Ishikawa (cell line): ENCODE data around the gene GDI1.

Experiments
- CREB1 ChIP-seq: IDR thresholded peaks from 2 replicates; pipeline ENCODE4 v1.6.1; 2012; ENCODE audit warnings: low read depth
- FOXM1 ChIP-seq: IDR thresholded peaks from 2 replicates; pipeline ENCODE4 v1.6.1; 2012; ENCODE audit warnings: low read depth, borderline replicate concordance
- TAF1 ChIP-seq: IDR thresholded peaks from 2 replicates; pipeline ENCODE4 v1.6.1; 2012; ENCODE audit warnings: low read depth, mild to moderate bottlenecking
- YY1 ChIP-seq: IDR thresholded peaks from 2 replicates; pipeline ENCODE4 v1.6.1; 2012; ENCODE audit warnings: low read depth
- TF ChIP-seq, protein P1 (sequence below): IDR thresholded peaks from 2 replicates; pipeline ENCODE4 v1.6.1; 2012; ENCODE audit warnings: low read depth, mild to moderate bottlenecking

GRCh38 chrX:154486396-154487207, 49.6 kb downstream of the GDI1 start, which contains the start of gene UBL4A:
- TF ChIP-seq YY1 (no peak), CREB1 (no peak), FOXM1 (no peak), TAF1 (no peak)
- TF ChIP-seq, protein P1, sequence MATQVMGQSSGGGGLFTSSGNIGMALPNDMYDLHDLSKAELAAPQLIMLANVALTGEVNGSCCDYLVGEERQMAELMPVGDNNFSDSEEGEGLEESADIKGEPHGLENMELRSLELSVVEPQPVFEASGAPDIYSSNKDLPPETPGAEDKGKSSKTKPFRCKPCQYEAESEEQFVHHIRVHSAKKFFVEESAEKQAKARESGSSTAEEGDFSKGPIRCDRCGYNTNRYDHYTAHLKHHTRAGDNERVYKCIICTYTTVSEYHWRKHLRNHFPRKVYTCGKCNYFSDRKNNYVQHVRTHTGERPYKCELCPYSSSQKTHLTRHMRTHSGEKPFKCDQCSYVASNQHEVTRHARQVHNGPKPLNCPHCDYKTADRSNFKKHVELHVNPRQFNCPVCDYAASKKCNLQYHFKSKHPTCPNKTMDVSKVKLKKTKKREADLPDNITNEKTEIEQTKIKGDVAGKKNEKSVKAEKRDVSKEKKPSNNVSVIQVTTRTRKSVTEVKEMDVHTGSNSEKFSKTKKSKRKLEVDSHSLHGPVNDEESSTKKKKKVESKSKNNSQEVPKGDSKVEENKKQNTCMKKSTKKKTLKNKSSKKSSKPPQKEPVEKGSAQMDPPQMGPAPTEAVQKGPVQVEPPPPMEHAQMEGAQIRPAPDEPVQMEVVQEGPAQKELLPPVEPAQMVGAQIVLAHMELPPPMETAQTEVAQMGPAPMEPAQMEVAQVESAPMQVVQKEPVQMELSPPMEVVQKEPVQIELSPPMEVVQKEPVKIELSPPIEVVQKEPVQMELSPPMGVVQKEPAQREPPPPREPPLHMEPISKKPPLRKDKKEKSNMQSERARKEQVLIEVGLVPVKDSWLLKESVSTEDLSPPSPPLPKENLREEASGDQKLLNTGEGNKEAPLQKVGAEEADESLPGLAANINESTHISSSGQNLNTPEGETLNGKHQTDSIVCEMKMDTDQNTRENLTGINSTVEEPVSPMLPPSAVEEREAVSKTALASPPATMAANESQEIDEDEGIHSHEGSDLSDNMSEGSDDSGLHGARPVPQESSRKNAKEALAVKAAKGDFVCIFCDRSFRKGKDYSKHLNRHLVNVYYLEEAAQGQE = no peak
